GM12878 (cell line): ENCODE data around the gene EI24. TPM values are rescaled to one million over a fixed set of nuclear protein-coding genes. Genes with fewer than 3 reads are reported as not detected.

ENCODE experiments used
- ATAC-seq: fragments of 200-7000 bp; cut with Tn5 transposase; 3 replicates; pipeline ENCODE4 v1.9.1; 2020; ENCODE audit warnings: mild to moderate bottlenecking, moderate library complexity
- BruUV-seq: library from RNA; stranded (reverse); fragments of 400-500 nt; replicated peaks from 2 replicates; lab custom pipeline; 2021; lab: Mats Ljungman, UMichigan
- CTCF ChIA-PET: fragments of 300-600 bp; sonication (Branson Sonifier 250); formaldehyde crosslinking; extraction: SDS; loops from one replicate; lab custom pipeline; 2021; ENCODE audit warnings: inconsistent platforms; lab: Yijun Ruan, JAX
- POLR2A ChIA-PET: fragments of 350-600 bp; formaldehyde crosslinking; extraction: SDS; loops from one replicate; lab custom pipeline; 2021; ENCODE audit warnings: inconsistent platforms; lab: Charles Lee
- RAD21 ChIA-PET: fragments of 300-600 bp; sonication (Branson Sonifier 250); formaldehyde crosslinking; loops from one replicate; lab custom pipeline; 2023; ENCODE audit warnings: antibody characterized with exemption; ENCODE audit not compliant: unreplicated experiment; lab: Charles Lee
- SMC1A ChIA-PET: fragments of 300-600 bp; sonication (Branson Sonifier 250); formaldehyde crosslinking; loops from one replicate; lab custom pipeline; 2023; ENCODE audit not compliant: unreplicated experiment, uncharacterized antibody; lab: Charles Lee
- DNase-seq: peaks from one replicate; pipeline ENCODE4 v3.0.0-alpha.2; 2011; ENCODE audit warnings: low read depth, low spot score
- FAIRE-seq: peaks from 3 replicates; lab custom pipeline; 2011; peaks lifted over from hg19 to GRCh38; lab: Jason Lieb, UNC
- H2AFZ ChIP-seq: 2 replicates; pipeline ENCODE4 v1.6.0; 2011; ENCODE audit warnings: low read depth, low read length, control low read depth; ENCODE audit not compliant: control insufficient read depth
- H3K27ac ChIP-seq: 2 replicates; pipeline ENCODE4 v1.5.1; 2011; ENCODE audit warnings: control low read depth; ENCODE audit not compliant: control insufficient read depth, insufficient read depth
- H3K27me3 ChIP-seq, 2 experiments: replicated peaks in 1 of 2; 2 replicates each; pipeline versions ENCODE4 v1.6.0 to v1.6.1; 2011; ENCODE audit warnings: low read length in 1 of 2; ENCODE audit not compliant: control insufficient read depth in 2 of 2, insufficient read depth in 2 of 2
- H3K36me3 ChIP-seq, 2 experiments: 2 replicates each; pipeline ENCODE4 v1.5.1; 2011; ENCODE audit warnings: low read length in 1 of 2; ENCODE audit not compliant: control insufficient read depth in 2 of 2, insufficient read depth in 2 of 2
- H3K4me1 ChIP-seq: 2 replicates; pipeline ENCODE4 v1.6.1; 2011; ENCODE audit warnings: mild to moderate bottlenecking, low read length, moderate library complexity, mixed read lengths; ENCODE audit not compliant: control insufficient read depth, insufficient read depth
- H3K4me2 ChIP-seq: 2 replicates; pipeline ENCODE4 v1.6.0; 2011; ENCODE audit warnings: control low read depth; ENCODE audit not compliant: control insufficient read depth, insufficient read depth
- H3K4me3 ChIP-seq: fragments of 200-600 bp; sonication (generic); 2 replicates; pipeline ENCODE4 v1.5.1; 2016
- H3K79me2 ChIP-seq: 2 replicates; pipeline ENCODE4 v1.6.0; 2011; ENCODE audit warnings: low read length; ENCODE audit not compliant: control insufficient read depth, insufficient read depth
- H3K9ac ChIP-seq: 2 replicates; pipeline ENCODE4 v1.8.0; 2011; ENCODE audit warnings: low read length, control low read depth, mixed read lengths; ENCODE audit not compliant: control insufficient read depth, insufficient read depth
- H3K9me3 ChIP-seq: replicated peaks from 3 replicates; pipeline ENCODE4 v1.5.1; 2011; ENCODE audit warnings: mild to moderate bottlenecking, low read length; ENCODE audit not compliant: control insufficient read depth, insufficient read depth
- H4K20me1 ChIP-seq: 2 replicates; pipeline ENCODE4 v1.6.0; 2011; ENCODE audit not compliant: control insufficient read depth, insufficient read depth
- CHD4 ChIP-seq: fragments of 200-600 bp; sonication (generic); IDR thresholded peaks from 2 replicates; pipeline ENCODE4 v1.6.1; 2016; ENCODE audit warnings: mild to moderate bottlenecking
- CUX1 ChIP-seq: IDR thresholded peaks from 2 replicates; pipeline ENCODE4 v1.6.1; 2012; ENCODE audit warnings: improper control_type of control experiment, low read depth, low read length; ENCODE audit not compliant: insufficient replicate concordance
- EZH2 ChIP-seq: IDR thresholded peaks from 2 replicates; pipeline ENCODE4 v1.6.1; 2012; ENCODE audit warnings: low read depth, mild to moderate bottlenecking, control low read depth, inconsistent platforms, low read length, borderline replicate concordance; ENCODE audit not compliant: control insufficient read depth
- GATAD2B ChIP-seq: fragments of 450-650 bp; conservative IDR thresholded peaks from 2 replicates; pipeline ENCODE4 v1.6.1; 2017; ENCODE audit warnings: low read depth, mild to moderate bottlenecking, moderate library complexity
- SREBF2 ChIP-seq: IDR thresholded peaks from 2 replicates; pipeline ENCODE4 v1.6.1; 2012; ENCODE audit warnings: mild to moderate bottlenecking, low read length
- SUPT20H ChIP-seq: IDR thresholded peaks from 2 replicates; pipeline ENCODE4 v1.6.1; 2011; ENCODE audit warnings: low read depth, mild to moderate bottlenecking, low read length, moderate library complexity, borderline replicate concordance; ENCODE audit not compliant: control insufficient read depth
- WGBS: methylation state at CpG from one replicate; pipeline ENCODE4 v1.1.6; 2016; ENCODE audit warnings: low lambda C conversion rate; ENCODE audit not compliant: insufficient replicate concordance, insufficient coverage; ENCODE audit errors: missing lambda C conversion rate; 5-methylcytosine and 5-hydroxymethylcytosine counted together
- in situ Hi-C: fragments of 300-500 bp; cut with MboI; formaldehyde crosslinking; loops from 9 replicates; pipeline ENCODE4 v1.14.3; 2018; ENCODE audit warnings: mixed read lengths
- intact Hi-C: fragments of 100-400 bp; cut with micrococcal nuclease; formaldehyde crosslinking; loops from one replicate; pipeline ENCODE4 v1.14.2; 2022; ENCODE audit not compliant: unreplicated experiment
- polyA plus RNA-seq, 11 experiments: library from polyadenylated mRNA; depleted of rRNA in 4 of 11; unstranded in 6 of 11; stranded (reverse) in 5 of 11; fragments of >200 nt; fragmentation: Nextera tagmentation in 4 of 11; fragmentation: Illumina TruSeq in 1 of 11; extraction: Ambion mirVana in 4 of 11; extraction: Trizol in 1 of 11; gene quantifications; 1 replicate in 1 of 11; 2 replicates in 10 of 11; pipeline versions ENCODE4 v1.2.1 to v1.2.3, GENCODE V29; 2011 to 2016; ENCODE audit warnings: inconsistent platforms in 2 of 11, missing spikeins in 2 of 11, low read depth in 1 of 11
- total RNA-seq, 4 experiments: library from RNA; depleted of rRNA in 3 of 4; stranded (reverse); fragments of >200 nt in 3 of 4; fragmentation: Illumina TruSeq in 1 of 4; extraction: Trizol in 1 of 4; gene quantifications; 2 replicates each; pipeline versions ENCODE4 v1.2.1 to v1.2.3, GENCODE V29; 2013 to 2021

The EI24 gene
- total and polyA plus RNA-seq, 10 of the 15 experiments (the other 5 are each of a cell fraction or from before 2014, with no cell fraction given): 20.3 to 127 (median 70.4) TPM

GRCh38 chr11:125623064-125623463 is 53.8 kb downstream of the EI24 start:
- no TSS peak for BruUV-seq
- no peak for TF ChIP-seq SREBF2
- no peak for TF ChIP-seq CHD4
- TF ChIP-seq EZH2: no peak
- TF ChIP-seq CUX1: no peak
- no peak for TF ChIP-seq GATAD2B
- no peak for TF ChIP-seq SUPT20H
- no peak for ATAC-seq
- Histone ChIP-seq H4K20me1 (no peaks in the 10 kb centered on the region), H3K79me2 (peaks cover 25% of the 10 kb centered on the region), H2AFZ (no peak overlapping the region), H3K9me3 (no peaks in the 10 kb centered on the region), H3K4me1 (peaks cover 7% of the 10 kb centered on the region; the same call in 1 of the 2 replicates), H3K4me3 (no peak overlapping the region), H3K36me3 (peaks cover 5 to 27% of the 10 kb centered on the region in 2 experiments), H3K9ac (no peak overlapping the region), H3K27me3 (no peaks in the 10 kb centered on the region), H3K4me2 (no peak overlapping the region), H3K27ac (no peak overlapping the region)
- 100% methylated on average over 1 of the region's 1 CpG for WGBS
- ChIA-PET SMC1A (interaction anchor here (0.8 to 1.0 kb wide), 4 partner anchors 14 to 571 kb away, joined by 3 read pairs; no protein-coding TSS in a partner anchor), CTCF (interaction anchor here (0.6 to 1.7 kb wide), 3 partner anchors 29 to 883 kb away, joined by 4 to 5 read pairs (median 4); no protein-coding TSS in a partner anchor), POLR2A (no interaction called here), RAD21 (interaction anchor here (0.7 kb wide), 1 partner anchor 30 kb away, joined by 3 read pairs; no protein-coding TSS in a partner anchor)
- FAIRE-seq: no peak
- DNase-seq: no peak
- in situ Hi-C loops (no loop called here), intact Hi-C loops (no loop called here)
